H9 (cell line): Measurements from ENCODE around the gene LARGE1. TPM values are rescaled to one million over a fixed set of nuclear protein-coding genes. Genes with fewer than 3 reads are reported as not detected.

ENCODE experiments used
- DNase-seq: peaks from one replicate; pipeline ENCODE4 v3.0.0-alpha.2; 2017
- H2AFZ ChIP-seq: one replicate; pipeline ENCODE4 v1.6.1; 2013; ENCODE audit warnings: mild to moderate bottlenecking, low read length, control low read depth, moderate library complexity
- H2AK5ac ChIP-seq: 2 replicates; pipeline ENCODE4 v1.6.1; 2013; ENCODE audit warnings: low read length, control low read depth, mixed read lengths; ENCODE audit not compliant: insufficient read length
- H2BK120ac ChIP-seq: one replicate; pipeline ENCODE4 v1.6.1; 2013; ENCODE audit warnings: low read depth, mild to moderate bottlenecking, low read length, control low read depth, inconsistent platforms; ENCODE audit not compliant: poor library complexity, severe bottlenecking
- H2BK12ac ChIP-seq: 2 replicates; pipeline ENCODE4 v1.6.1; 2013; ENCODE audit warnings: low read length, control low read depth, mixed read lengths, low read depth; ENCODE audit not compliant: insufficient read length
- H2BK15ac ChIP-seq: 2 replicates; pipeline ENCODE4 v1.6.1; 2013; ENCODE audit warnings: low read depth, low read length, control low read depth
- H2BK20ac ChIP-seq: one replicate; pipeline ENCODE4 v1.6.1; 2013; ENCODE audit warnings: low read depth, mild to moderate bottlenecking, low read length, control low read depth, inconsistent platforms; ENCODE audit not compliant: poor library complexity, severe bottlenecking
- H2BK5ac ChIP-seq: 2 replicates; pipeline ENCODE4 v1.6.1; 2013; ENCODE audit warnings: low read length, control low read depth, mixed read lengths; ENCODE audit not compliant: insufficient read length
- H3K14ac ChIP-seq: 2 replicates; pipeline ENCODE4 v1.6.1; 2013; ENCODE audit warnings: low read length, control low read depth; ENCODE audit not compliant: insufficient read depth
- H3K18ac ChIP-seq: 2 replicates; pipeline ENCODE4 v1.6.1; 2013; ENCODE audit warnings: low read depth, mild to moderate bottlenecking, mixed read lengths, low read length, control low read depth; ENCODE audit not compliant: insufficient read length
- H3K23ac ChIP-seq: 2 replicates; pipeline ENCODE4 v1.6.1; 2013; ENCODE audit warnings: low read length, control low read depth, mixed read lengths, low read depth; ENCODE audit not compliant: insufficient read length
- H3K23me2 ChIP-seq: 2 replicates; pipeline ENCODE4 v1.6.1; 2013; ENCODE audit warnings: low read depth, mild to moderate bottlenecking, mixed read lengths, low read length, control low read depth; ENCODE audit not compliant: insufficient read length, poor library complexity, severe bottlenecking
- H3K27ac ChIP-seq: 2 replicates; pipeline ENCODE4 v1.5.1; 2013; ENCODE audit warnings: low read length, control low read depth, mixed read lengths, low read depth; ENCODE audit not compliant: insufficient read length
- H3K27me3 ChIP-seq: 2 replicates; pipeline ENCODE4 v1.6.1; 2013; ENCODE audit warnings: low read length, control low read depth, inconsistent platforms; ENCODE audit not compliant: insufficient read depth
- H3K4ac ChIP-seq: 2 replicates; pipeline ENCODE4 v1.6.1; 2013; ENCODE audit warnings: low read depth, mild to moderate bottlenecking, control low read depth, inconsistent platforms, low read length, moderate library complexity
- H3K4me1 ChIP-seq: 2 replicates; pipeline ENCODE4 v1.6.1; 2013; ENCODE audit warnings: low read length, control low read depth, inconsistent platforms; ENCODE audit not compliant: insufficient read depth
- H3K4me2 ChIP-seq: 2 replicates; pipeline ENCODE4 v1.6.1; 2013; ENCODE audit warnings: low read length, control low read depth, mixed read lengths; ENCODE audit not compliant: insufficient read length, insufficient read depth
- H3K56ac ChIP-seq: 2 replicates; pipeline ENCODE4 v1.6.1; 2013; ENCODE audit warnings: low read depth, mild to moderate bottlenecking, mixed read lengths, low read length, control low read depth; ENCODE audit not compliant: insufficient read length
- H3K79me1 ChIP-seq: 2 replicates; pipeline ENCODE4 v1.6.1; 2013; ENCODE audit warnings: low read depth, mild to moderate bottlenecking, moderate library complexity, low read length, control low read depth, inconsistent platforms; ENCODE audit not compliant: insufficient read depth, poor library complexity, severe bottlenecking
- H3K79me2 ChIP-seq: 2 replicates; pipeline ENCODE4 v1.6.1; 2013; ENCODE audit warnings: low read length, control low read depth, inconsistent platforms; ENCODE audit not compliant: insufficient read depth
- H3K9ac ChIP-seq: 2 replicates; pipeline ENCODE4 v1.6.1; 2013; ENCODE audit warnings: low read length, control low read depth, mixed read lengths; ENCODE audit not compliant: insufficient read length; ENCODE audit errors: extremely low read depth
- H3K9me3 ChIP-seq: one replicate; pipeline ENCODE4 v1.6.1; 2013; ENCODE audit warnings: low read depth, low read length, inconsistent platforms; ENCODE audit not compliant: control insufficient read depth
- H3T11ph ChIP-seq: one replicate; pipeline ENCODE4 v1.6.1; 2013; ENCODE audit warnings: mild to moderate bottlenecking, low read length, control low read depth, inconsistent platforms
- H4K20me1 ChIP-seq: one replicate; pipeline ENCODE4 v1.6.1; 2013; ENCODE audit not compliant: control insufficient read depth, insufficient read length, insufficient read depth
- H4K5ac ChIP-seq: 2 replicates; pipeline ENCODE4 v1.6.1; 2013; ENCODE audit warnings: low read depth, mild to moderate bottlenecking, mixed read lengths, low read length, control low read depth; ENCODE audit not compliant: insufficient read length
- H4K8ac ChIP-seq: replicated peaks from 2 replicates; pipeline ENCODE4 v1.6.1; 2013; ENCODE audit warnings: low read length, control low read depth, mixed read lengths, low read depth; ENCODE audit not compliant: insufficient read length
- H4K91ac ChIP-seq: 2 replicates; pipeline ENCODE4 v1.6.1; 2013; ENCODE audit warnings: low read depth, mild to moderate bottlenecking, moderate library complexity, mixed read lengths, low read length, control low read depth; ENCODE audit not compliant: insufficient read length
- H3K27ac Mint-ChIP-seq, 3 experiments: 2 replicates in 2 of 3; 3 replicates in 1 of 3; pipeline ENCODE4 v1.8.0; 2020 to 2021; ENCODE audit warnings: mixed read lengths in 3 of 3, mild to moderate bottlenecking in 1 of 3, moderate library complexity in 1 of 3
- H3K27me3 Mint-ChIP-seq: 2 replicates; pipeline ENCODE4 v1.8.0; 2021; ENCODE audit warnings: low read depth, mild to moderate bottlenecking, moderate library complexity, mixed read lengths
- H3K36me3 Mint-ChIP-seq, 3 experiments: 2 replicates in 2 of 3; 3 replicates in 1 of 3; pipeline ENCODE4 v1.8.0; 2020 to 2021; ENCODE audit warnings: low read depth in 3 of 3, mixed read lengths in 3 of 3; ENCODE audit not compliant: insufficient read depth in 1 of 3
- H3K4me1 Mint-ChIP-seq, 2 experiments: 2 replicates each; pipeline ENCODE4 v1.8.0; 2020; ENCODE audit warnings: mixed read lengths in 2 of 2
- H3K4me3 Mint-ChIP-seq, 2 experiments: 2 replicates in 1 of 2; 3 replicates in 1 of 2; pipeline ENCODE4 v1.8.0; 2020 to 2021; ENCODE audit warnings: mild to moderate bottlenecking in 2 of 2, mixed read lengths in 2 of 2, moderate library complexity in 1 of 2
- H3K9me3 Mint-ChIP-seq, 2 experiments: 2 replicates in 1 of 2; 3 replicates in 1 of 2; pipeline ENCODE4 v1.8.0; 2020; ENCODE audit warnings: mild to moderate bottlenecking in 2 of 2, mixed read lengths in 2 of 2, moderate library complexity in 1 of 2
- CTCF ChIP-seq: fragments of 200-600 bp; sonication (generic); conservative IDR thresholded peaks from 3 replicates; pipeline ENCODE4 v1.8.0; 2021; ENCODE audit warnings: antibody characterized with exemption, mild to moderate bottlenecking
- WGBS: extraction: QIAGEN DNeasy Blood & Tissue Kit; methylation state at CpG from one replicate; pipeline ENCODE4 v1.1.7; 2013; ENCODE audit warnings: missing lambda C conversion rate, low lambda C conversion rate, mixed read lengths; ENCODE audit not compliant: insufficient read length; ENCODE audit errors: extremely low coverage; 5-methylcytosine and 5-hydroxymethylcytosine counted together
- total RNA-seq: library from RNA; stranded (reverse); gene quantifications from 2 replicates; pipeline ENCODE4 v1.2.1, GENCODE V29; 2021

The LARGE1 gene
- total RNA-seq, 1 experiment from 2014 or later = 43.5 TPM

- H3K27me3 ChIP-seq = no peaks in the 10 kb centered on the region
- no peak overlapping the region for H2AFZ ChIP-seq
- no peaks in the 10 kb centered on the region for H3K9me3 ChIP-seq
- no peak overlapping the region for H3K18ac ChIP-seq
- no peak overlapping the region for H2BK5ac ChIP-seq
- Mint-ChIP-seq H3K27ac (no peak overlapping the region), H3K9me3 (no peaks in the 10 kb centered on the region), H3K4me3 (no peak overlapping the region), H3K27me3 (no peaks in the 10 kb centered on the region), H3K4me1 (peaks cover 19 to 23% of the 10 kb centered on the region in 2 experiments), H3K36me3 (no peaks in the 10 kb centered on the region; a peak in 1 of 7 replicates)
- DNase-seq = no peak
- H2BK20ac ChIP-seq = no peak overlapping the region
- H3T11ph ChIP-seq = no peak overlapping the region
- TF ChIP-seq CTCF = no peak
- H4K91ac ChIP-seq = no peak overlapping the region
- no peak overlapping the region for H3K23ac ChIP-seq
- H2BK120ac ChIP-seq = no peak overlapping the region
- H3K27ac ChIP-seq = no peak overlapping the region
- H3K14ac ChIP-seq = no peak overlapping the region
- H2BK12ac ChIP-seq = no peak overlapping the region
- H3K4me2 ChIP-seq = no peak overlapping the region
- H3K23me2 ChIP-seq = no peaks in the 10 kb centered on the region
- no peaks in the 10 kb centered on the region for H4K20me1 ChIP-seq
- no peak overlapping the region for H3K9ac ChIP-seq
- no CpG with 5 or more reads among the region's 3 CpGs for WGBS
- H4K5ac ChIP-seq = no peak overlapping the region
- H3K79me2 ChIP-seq = peaks cover 34% of the 10 kb centered on the region; the same call in 1 of the 2 replicates
- peaks cover 18% of the 10 kb centered on the region for H3K79me1 ChIP-seq
- no peak overlapping the region for H2BK15ac ChIP-seq
- H3K4me1 ChIP-seq = peaks cover 13% of the 10 kb centered on the region; the same call in 1 of the 2 replicates
- no peak overlapping the region for H3K56ac ChIP-seq
- no peak overlapping the region for H3K4ac ChIP-seq
- H2AK5ac ChIP-seq = no peak overlapping the region
- H4K8ac ChIP-seq = no peak overlapping the region
Measured at GRCh38 chr22:33770723-33771122, 149.6 kb downstream of the LARGE1 start.
